ENCODE measurements around the gene ATXN1L.
A peak's percentile ranks its signal among the peaks of the same experiment; 100 is the strongest.

GRCh38 chr16:71894229-71894920 lies 48.6 kb downstream of the ATXN1L start:
- TF ChIP-seq CTCF (IDR thresholded peaks at IDR 0.05; ENCODE audit: low read depth, low read length, poor library complexity, severe bottlenecking) (peak; percentile 48), EZH2phosphoT487 (IDR thresholded peaks at IDR 0.05; ENCODE audit: borderline replicate concordance, low read length) (no peak)
